Upper lobe of right lung (tissue), 1 donor: Measurements from ENCODE around the gene PAGR1. TPM values are rescaled to one million over a fixed set of nuclear protein-coding genes. Genes with fewer than 3 reads are reported as not detected.
"Not testable (repeated sequence)": the region's sequence is repeated elsewhere in the genome, so short reads cannot be mapped to it uniquely, and the experiment has no call there.

ENCODE experiments used
- ATAC-seq: fragments of 200-7000 bp; cut with Tn5 transposase; one replicate; pipeline ENCODE4 v1.9.1; 2020; ENCODE audit warnings: mild to moderate bottlenecking, moderate library complexity
- DNase-seq: peaks from one replicate; pipeline ENCODE4 v3.0.0-alpha.2; 2020
- H3K27ac ChIP-seq: fragments of 200-600 bp; one replicate; pipeline ENCODE4 v1.8.0; 2022
- H3K27me3 ChIP-seq: fragments of 200-600 bp; one replicate; pipeline ENCODE4 v1.8.0; 2022; ENCODE audit warnings: mild to moderate bottlenecking
- H3K36me3 ChIP-seq: fragments of 200-600 bp; one replicate; pipeline ENCODE4 v1.8.0; 2022
- H3K4me1 ChIP-seq: fragments of 200-600 bp; one replicate; pipeline ENCODE4 v1.8.0; 2022
- H3K4me3 ChIP-seq: fragments of 200-600 bp; one replicate; pipeline ENCODE4 v1.8.0; 2022; ENCODE audit warnings: mild to moderate bottlenecking
- H3K9me3 ChIP-seq: fragments of 200-600 bp; one replicate; pipeline ENCODE4 v1.8.0; 2022
- CTCF ChIP-seq: fragments of 200-600 bp; IDR thresholded peaks from one replicate; pipeline ENCODE4 v1.8.0; 2022; ENCODE audit warnings: antibody characterized with exemption
- intact Hi-C: fragments of 100-400 bp; cut with DNase I; formaldehyde crosslinking; loops from one replicate; pipeline ENCODE4 v1.11.0; 2022
- total RNA-seq: library from RNA; stranded (reverse); fragmentation: NEBNext Ultra II Directional; extraction: Animal tissue kit (Norgen Biotek cat#: 25700); gene quantifications from one replicate; pipeline ENCODE4 v1.2.1, GENCODE V29; 2021
- donor health status: DM: no; HTN: yes; CAD: no; lungs with severe emphysema.

The PAGR1 gene
- total RNA-seq, 1 donor from 2014 or later, result 15.2 TPM

GRCh38 chr16:29774730-29775129 is 41.2 kb upstream of the PAGR1 start:
- ATAC-seq (no peak), DNase-seq (no peak)
- TF ChIP-seq CTCF, result no peak
- intact Hi-C loops, result no loop called here
- Histone ChIP-seq H3K27ac (no peak overlapping the region), H3K36me3 (no peaks in the 10 kb centered on the region), H3K4me3 (no peak overlapping the region), H3K4me1 (no peaks in the 10 kb centered on the region), H3K27me3 (no peaks in the 10 kb centered on the region), H3K9me3 (no peaks in the 10 kb centered on the region)

- no peak for TF ChIP-seq CTCF
- Histone ChIP-seq H3K4me1 (no peaks in the 10 kb centered on the region), H3K4me3 (no peak overlapping the region), H3K36me3 (no peaks in the 10 kb centered on the region), H3K27me3 (no peaks in the 10 kb centered on the region), H3K27ac (no peak overlapping the region), H3K9me3 (no peaks in the 10 kb centered on the region)
- intact Hi-C loops, result no loop called here
- ATAC-seq (no peak), DNase-seq (no peak)
These were observed 40.1 kb upstream of the PAGR1 start for GRCh38 chr16:29775742-29776408.

DNA sequence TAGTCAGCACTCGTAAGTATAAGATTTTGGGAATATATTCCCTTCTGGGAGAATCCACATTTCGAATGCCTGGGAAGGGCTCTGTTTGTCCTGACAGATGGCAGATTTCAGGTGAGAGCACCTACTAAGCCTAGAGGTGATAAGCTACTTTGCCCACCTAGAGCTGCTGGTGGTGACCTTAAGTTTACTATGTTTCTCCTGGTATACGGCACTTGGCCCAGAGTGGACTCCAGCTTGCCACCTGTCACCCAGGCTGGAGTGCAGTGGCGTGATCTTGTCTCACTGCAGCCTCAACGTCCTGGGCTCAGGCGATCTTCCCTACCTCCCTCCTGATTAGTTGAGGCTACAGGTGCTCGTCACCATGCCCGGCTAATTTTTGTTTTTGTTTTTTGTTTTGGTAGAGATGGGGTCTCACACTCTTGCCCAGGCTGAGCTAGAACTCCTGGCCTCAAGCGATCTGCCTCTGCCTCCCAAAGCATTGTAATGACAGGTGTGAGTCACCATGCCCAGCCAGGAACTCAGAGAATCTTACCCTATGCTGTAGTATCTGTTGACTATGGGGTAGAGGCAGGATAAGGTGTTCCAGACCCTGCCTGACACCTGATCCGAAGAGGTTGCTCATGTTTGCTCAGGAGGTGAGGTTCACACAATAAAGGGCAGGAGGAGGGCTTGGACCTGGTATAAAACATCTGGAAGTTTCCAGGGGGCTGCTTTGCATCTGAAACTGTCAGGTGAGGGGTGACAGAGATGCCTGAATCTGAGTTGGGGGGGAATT is 38.2 kb upstream of the PAGR1 start, which contains the start of gene ZG16:
ZG16 (plus strand) TSS at position 681 of the 775 bp plus-strand sequence. CDS start 1,011 bp downstream, outside the sequence.
- no peak for TF ChIP-seq CTCF
- H3K36me3 ChIP-seq, result no peaks in the 10 kb centered on the region
- intact Hi-C loops, result no loop called here
- ATAC-seq (no peak), DNase-seq (no peak)
- H3K4me3 ChIP-seq, result no peak within 1 kb of the TSS
- no peaks in the 10 kb centered on the region for H3K4me1 ChIP-seq
- H3K9me3 ChIP-seq, result no peaks in the 10 kb centered on the region
- H3K27me3 ChIP-seq, result no peaks in the 10 kb centered on the region
- H3K27ac ChIP-seq, result no peak within 1 kb of the TSS

GRCh38 chr16:29779474-29779873 is 36.5 kb upstream of the PAGR1 start:
- H3K27me3 ChIP-seq, result no peaks in the 10 kb centered on the region
- no peak overlapping the region for H3K27ac ChIP-seq
- H3K9me3 ChIP-seq, result no peaks in the 10 kb centered on the region
- no peak for DNase-seq
- peaks cover 3% of the 10 kb centered on the region for H3K4me1 ChIP-seq
- no peak for TF ChIP-seq CTCF
- no peaks in the 10 kb centered on the region for H3K36me3 ChIP-seq
- ATAC-seq, result no peak
- intact Hi-C loops, result no loop called here
- no peak overlapping the region for H3K4me3 ChIP-seq

GRCh38 chr16:29783094-29783953 is 32.6 kb upstream of the PAGR1 start:
- H3K4me3 ChIP-seq, H3K36me3 ChIP-seq, intact Hi-C loops, H3K27ac ChIP-seq, ATAC-seq, H3K27me3 ChIP-seq, H3K9me3 ChIP-seq, DNase-seq: not testable (repeated sequence)
- peaks cover 12% of the 10 kb centered on the region for H3K4me1 ChIP-seq
